ENCODE data around the gene FBXO42.
"Not testable (repeated sequence)": the region's sequence is repeated elsewhere in the genome, so short reads cannot be mapped to it uniquely, and the experiment has no call there.

Gene FBXO42

GRCh38 chr1:16266411-16267118 is 85.7 kb downstream of the FBXO42 start:
- DNase-seq (ENCODE audit: low read depth in 2 of 2), result no peak

- DNase-seq (ENCODE audit: low read depth in 2 of 2), result no peak
These were observed 90.2 kb downstream of the FBXO42 start for GRCh38 chr1:16262067-16262466.

DNA sequence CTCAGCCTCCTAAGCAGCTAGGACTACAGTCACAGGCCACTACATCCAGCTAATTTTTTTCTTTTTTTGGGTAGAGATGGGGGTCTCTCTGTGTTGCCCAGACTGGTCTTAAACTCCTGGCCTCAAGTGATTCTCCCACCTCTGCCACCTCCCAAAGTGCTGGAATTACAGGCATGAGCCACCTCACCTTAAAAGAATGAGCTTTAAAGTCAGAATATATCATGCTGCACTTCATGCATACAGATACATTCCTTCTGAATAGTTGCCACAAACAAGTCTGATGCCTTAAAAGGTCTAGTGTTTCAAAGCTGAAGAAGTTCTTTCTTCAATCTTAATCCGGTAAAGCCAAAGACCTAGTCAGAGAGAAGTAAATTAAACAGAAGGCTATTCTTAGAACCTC is 91.5 kb downstream of the FBXO42 start:
- no peak for DNase-seq (ENCODE audit: low read depth in 2 of 2)

DNA sequence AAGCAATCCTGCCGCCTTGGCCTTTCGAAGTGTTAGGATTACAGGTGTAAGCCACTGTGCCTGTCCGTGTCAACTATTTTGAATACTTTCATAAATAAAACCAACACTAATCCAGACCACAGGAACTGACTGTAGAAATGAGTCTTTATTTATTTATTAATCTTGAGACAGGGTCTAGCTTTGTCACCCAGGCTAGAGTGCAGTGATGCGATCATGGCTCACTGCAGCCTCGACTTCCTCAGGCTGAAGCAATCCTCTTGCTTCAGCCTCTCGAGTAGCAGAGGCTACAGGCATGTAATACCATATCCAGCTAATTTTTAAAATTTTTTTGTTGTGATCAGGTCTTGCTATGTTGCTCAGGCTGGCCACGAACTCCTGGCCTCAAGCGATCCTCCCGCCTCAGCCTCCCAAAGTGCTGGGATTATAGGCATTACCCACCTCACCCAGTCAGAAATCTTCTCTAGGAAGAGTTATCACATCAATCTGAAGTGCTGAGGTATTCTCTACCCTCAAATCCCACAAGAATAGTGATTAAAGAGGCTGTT is 93.6 kb downstream of the FBXO42 start:
- no peak for DNase-seq (ENCODE audit: low read depth in 2 of 2)

GRCh38 chr1:16257968-16258367 is 94.3 kb downstream of the FBXO42 start:
- no peak for DNase-seq (ENCODE audit: low read depth in 2 of 2)

DNA sequence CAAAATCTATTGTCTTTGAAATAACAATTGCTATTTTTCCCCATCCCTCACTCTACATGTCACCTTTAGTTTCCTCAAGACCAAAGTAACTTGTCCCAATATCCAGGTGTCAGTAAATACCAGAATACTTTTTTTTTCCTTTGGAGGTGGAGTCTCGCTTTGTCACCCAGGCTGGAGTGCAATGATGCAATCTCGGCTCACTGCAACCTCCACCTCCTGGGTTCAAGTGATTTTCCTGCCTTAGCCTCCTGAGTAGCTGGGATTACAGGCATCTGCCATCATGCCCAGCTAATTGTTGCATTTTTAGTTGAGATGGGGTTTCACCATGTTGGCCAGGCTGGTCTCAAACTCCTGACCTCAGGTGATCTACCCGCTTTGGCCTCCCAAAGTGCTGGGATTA is 94.7 kb downstream of the FBXO42 start:
- DNase-seq (ENCODE audit: low read depth in 2 of 2), result not testable (repeated sequence)

DNA sequence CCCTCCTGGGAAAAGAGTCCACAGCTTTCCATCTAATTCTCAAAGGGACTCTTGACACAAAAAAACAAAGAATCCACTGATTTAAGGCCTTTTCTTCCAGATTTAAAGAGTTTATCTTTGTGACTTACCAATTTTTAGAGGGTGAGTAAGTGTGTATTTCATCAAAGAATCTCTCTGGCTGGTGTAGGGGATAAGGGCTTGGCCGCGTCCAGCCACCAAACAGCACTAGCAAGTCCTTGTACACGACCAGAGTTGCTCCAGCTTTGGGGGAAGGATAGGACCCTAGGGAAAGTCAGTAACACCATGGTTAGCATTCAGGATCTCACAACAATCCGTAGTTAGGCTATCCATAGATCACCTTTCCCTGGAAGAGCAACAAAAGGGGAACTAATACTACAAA is 95.8 kb downstream of the FBXO42 start:
- no peak for DNase-seq (ENCODE audit: low read depth in 2 of 2)

DNA sequence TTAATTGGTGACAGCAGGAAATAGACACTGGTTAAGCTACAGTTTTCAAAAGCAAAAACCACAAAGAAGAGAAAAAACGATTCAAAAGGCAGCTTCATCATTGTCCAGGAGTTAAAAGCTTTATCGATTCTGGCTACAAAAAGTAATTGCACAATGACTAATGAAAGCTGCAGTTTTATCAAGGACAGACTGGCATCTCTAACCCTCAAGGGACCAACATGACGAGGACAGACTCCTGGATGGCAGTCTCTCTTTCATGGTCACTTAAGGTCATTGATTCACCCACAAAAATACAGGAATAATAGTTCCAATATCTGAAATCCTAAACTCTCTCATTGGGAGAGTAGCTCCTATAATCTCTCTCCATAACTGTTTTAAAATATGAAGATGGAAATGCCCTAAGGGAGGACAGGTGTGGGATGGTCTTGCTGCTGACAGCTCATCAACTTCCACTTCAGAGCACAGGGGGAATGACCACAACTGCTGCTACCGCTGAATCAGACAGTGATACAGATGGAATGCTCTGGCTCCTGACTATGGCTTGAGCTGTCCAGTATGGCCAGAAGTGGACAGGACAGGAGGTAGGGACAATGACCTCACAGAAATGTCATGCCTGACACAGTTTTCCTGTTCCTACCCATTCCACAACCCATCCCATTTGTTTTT is 97.9 kb downstream of the FBXO42 start:
- no peak for DNase-seq (ENCODE audit: low read depth in 2 of 2)

DNA sequence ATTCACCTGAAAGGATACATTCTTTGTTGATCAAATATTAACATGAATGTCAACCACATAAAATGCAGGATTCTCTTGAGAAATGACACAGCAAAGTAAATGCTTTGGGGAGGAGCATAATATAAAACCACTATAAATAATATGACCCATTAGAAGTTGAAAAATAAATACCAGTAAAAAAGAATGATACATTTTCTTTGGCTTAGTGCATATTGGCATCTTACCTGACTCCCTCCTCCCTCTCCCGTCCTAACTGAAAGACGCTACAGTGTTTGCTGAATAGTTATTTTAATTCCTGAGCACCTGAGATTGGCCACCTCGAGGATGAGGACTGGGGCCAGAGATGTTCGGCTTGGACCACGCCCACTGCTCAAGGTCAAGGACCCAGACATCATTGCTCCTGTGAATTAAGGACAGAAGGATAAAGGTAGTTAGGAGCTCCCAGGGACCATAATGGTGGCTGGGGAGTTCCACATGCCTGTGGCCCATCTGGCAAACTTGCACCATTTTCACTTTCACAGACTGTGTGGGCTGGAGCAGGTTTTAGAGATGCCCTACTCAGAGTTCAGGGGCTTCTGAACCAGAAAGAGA is 98.9 kb downstream of the FBXO42 start:
- DNase-seq (ENCODE audit: low read depth in 2 of 2), result no peak

- no peak for DNase-seq (ENCODE audit: low read depth in 2 of 2)
These were observed 99.4 kb downstream of the FBXO42 start for GRCh38 chr1:16252912-16253311.

DNA sequence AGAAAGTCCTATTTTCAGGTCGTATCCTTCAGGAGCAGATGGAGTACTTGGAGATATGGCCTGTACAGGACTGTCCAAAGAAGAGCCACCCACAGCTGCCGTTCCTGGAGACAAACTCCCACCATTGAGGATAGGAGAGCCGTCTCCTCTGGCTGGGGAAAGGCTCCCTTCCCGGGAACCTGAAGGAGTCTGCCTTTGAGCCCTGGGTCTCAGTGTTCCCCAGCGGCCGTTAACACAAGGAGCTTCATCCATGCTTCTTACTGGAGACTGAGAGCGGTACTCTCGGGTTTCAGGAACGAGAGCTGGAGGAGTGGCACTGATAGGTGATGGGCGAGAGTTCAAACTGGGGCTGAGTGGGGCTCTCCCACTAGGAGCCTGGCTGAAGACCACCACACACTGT is 100.9 kb downstream of the FBXO42 start:
- no peak for DNase-seq (ENCODE audit: low read depth in 2 of 2)

- DNase-seq (ENCODE audit: low read depth in 2 of 2), result no peak
These were observed 101.6 kb downstream of the FBXO42 start for GRCh38 chr1:16250524-16251251.

DNA sequence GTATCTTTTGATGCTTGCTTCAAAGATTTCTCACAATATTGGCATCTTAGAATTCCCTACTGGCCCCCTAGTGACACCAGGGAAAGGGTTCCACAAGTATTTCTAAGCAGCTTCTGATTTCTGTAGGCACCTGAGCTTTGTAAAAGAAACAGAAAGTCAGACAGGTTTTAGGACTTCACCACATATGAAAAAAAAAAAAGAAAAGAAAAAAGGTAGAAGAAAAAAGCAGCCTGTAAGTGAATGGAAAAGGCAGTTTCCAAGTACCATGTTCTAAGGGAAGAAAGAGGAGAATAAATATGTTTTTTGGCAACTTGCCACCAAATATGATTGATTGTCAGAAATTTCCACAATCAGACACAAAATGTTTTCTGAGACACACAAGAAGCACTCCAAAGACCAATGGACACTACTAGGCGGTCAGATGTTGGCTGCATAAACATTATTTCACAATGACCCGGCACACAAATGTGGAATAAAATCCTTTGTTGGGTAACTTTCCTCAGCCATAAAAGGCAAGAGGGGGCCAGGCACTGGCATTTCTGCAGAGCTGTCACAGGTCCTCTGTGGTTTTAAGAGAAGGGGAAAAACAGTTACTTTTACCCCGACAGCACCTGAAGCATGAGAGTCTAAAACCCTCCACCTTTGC is 102.6 kb downstream of the FBXO42 start:
- no peak for DNase-seq (ENCODE audit: low read depth in 2 of 2)

GRCh38 chr1:16248603-16249516 is 103.4 kb downstream of the FBXO42 start:
- DNase-seq (ENCODE audit: low read depth in 2 of 2), result no peak

DNA sequence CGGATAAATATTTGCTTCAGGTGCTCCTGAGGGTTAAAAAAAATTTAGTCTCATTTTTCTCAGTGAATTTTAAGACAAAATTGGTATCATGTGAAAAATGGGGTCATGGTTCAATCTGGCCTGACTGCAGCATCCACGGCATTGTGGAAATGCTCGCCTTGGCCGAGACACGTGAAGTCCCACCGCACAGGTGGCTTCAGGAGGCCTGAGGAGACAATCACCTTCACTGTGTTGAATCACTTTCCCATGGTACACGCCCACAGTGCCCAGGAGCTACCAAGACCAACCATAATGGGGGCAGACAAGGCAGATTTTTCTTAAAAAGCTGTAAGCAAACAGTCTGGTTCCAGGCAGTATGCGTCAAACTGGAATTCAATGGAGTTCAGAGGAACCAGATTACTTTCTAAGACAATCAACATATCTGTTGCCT is 104.3 kb downstream of the FBXO42 start:
- no peak for DNase-seq (ENCODE audit: low read depth in 2 of 2)

GRCh38 chr1:16247441-16247840 is 104.8 kb downstream of the FBXO42 start:
- DNase-seq (ENCODE audit: low read depth in 2 of 2), result no peak

DNA sequence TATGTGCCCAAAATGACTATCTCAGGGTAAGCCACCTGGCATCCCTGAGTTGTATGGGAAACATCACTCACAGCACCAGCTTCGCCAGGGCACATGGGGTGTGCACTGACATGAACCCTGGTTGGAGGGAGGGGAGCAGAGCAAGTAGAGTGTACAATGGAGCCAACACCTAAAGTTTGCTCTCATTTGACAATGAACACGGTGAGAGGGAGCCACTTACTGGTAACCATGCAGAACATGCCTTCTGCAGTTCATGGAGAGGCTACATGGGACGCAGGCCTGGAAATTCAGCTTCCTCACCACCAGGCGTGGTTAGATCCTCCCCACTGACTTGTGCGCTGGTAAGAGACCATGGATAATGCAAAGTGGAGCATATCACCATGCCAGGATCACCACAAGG is 105.3 kb downstream of the FBXO42 start:
- DNase-seq (ENCODE audit: low read depth in 2 of 2), result no peak

GRCh38 chr1:16246239-16246638 is 106.0 kb downstream of the FBXO42 start:
- DNase-seq (ENCODE audit: low read depth in 2 of 2), result not testable (repeated sequence)

- DNase-seq (ENCODE audit: low read depth in 2 of 2), result no peak
These were observed 106.6 kb downstream of the FBXO42 start for GRCh38 chr1:16245476-16246196.
